Measurements from ENCODE around the gene CCDC17. TPM values are rescaled to one million over a fixed set of nuclear protein-coding genes. Genes with fewer than 3 reads are reported as not detected.

CCDC17 gene
- polyA plus RNA-seq, 3 donors: 4.4 TPM; not detected in 2

GRCh38 chr1:45583666-45584350, 40.0 kb downstream of the CCDC17 start, which contains the start of gene NASP:
Gene NASP, plus strand, starts transcription at chr1:45584041. Its CDS starts 106 bp downstream, at chr1:45584147.
- Histone ChIP-seq H3K4me2 (replicated peaks; ENCODE audit: extremely low read depth, low read length, poor library complexity, severe bottlenecking) (peak within 1 kb of the TSS; percentile 94), H3K4me3 (replicated peaks in 1 of 3; ENCODE audit: low read depth in 2 of 3, low read length in 3 of 3) (peak within 1 kb of the TSS; percentile 74 to 99 (median 97)), H3K9ac (ENCODE audit: insufficient read depth, low read length, poor library complexity, severe bottlenecking) (peak within 1 kb of the TSS; percentile 83), H3K27ac (ENCODE audit: low read depth in 1 of 2, low read length in 2 of 2) (peak within 1 kb of the TSS; percentile 83 to 84), H4K20me1 (ENCODE audit: insufficient read depth, low read length) (peaks cover 29% of the 10 kb centered on the region), H3K9me3 (replicated peaks in 1 of 2; ENCODE audit: control insufficient read depth in 1 of 2, insufficient read depth in 1 of 2, low read length in 2 of 2) (no peaks in the 10 kb centered on the region), H2AFZ (ENCODE audit: insufficient read depth, low read depth, low read length, poor library complexity, severe bottlenecking) (peak within 1 kb of the TSS; percentile 97), H3K79me2 (ENCODE audit: insufficient read depth, low read length) (peaks cover 50% of the 10 kb centered on the region), H3K27me3 (ENCODE audit: control insufficient read depth in 2 of 2, insufficient read depth in 2 of 2, low read length in 2 of 2) (no peaks in the 10 kb centered on the region), H3K4me1 (ENCODE audit: control insufficient read depth in 1 of 2, insufficient read depth in 2 of 2, low read length in 2 of 2) (peaks cover 40 to 42% of the 10 kb centered on the region in 2 donors), H3K36me3 (replicated peaks in 1 of 2; ENCODE audit: control insufficient read depth in 1 of 2, insufficient read depth in 2 of 2, low read length in 2 of 2) (no peaks in the 10 kb centered on the region)
- H3K27me3 Mint-ChIP-seq (ENCODE audit: low read depth in 3 of 3): peaks cover 0 to 2% (median 0%) of the 10 kb centered on the region in 3 donors
- TF ChIP-seq, protein P1, sequence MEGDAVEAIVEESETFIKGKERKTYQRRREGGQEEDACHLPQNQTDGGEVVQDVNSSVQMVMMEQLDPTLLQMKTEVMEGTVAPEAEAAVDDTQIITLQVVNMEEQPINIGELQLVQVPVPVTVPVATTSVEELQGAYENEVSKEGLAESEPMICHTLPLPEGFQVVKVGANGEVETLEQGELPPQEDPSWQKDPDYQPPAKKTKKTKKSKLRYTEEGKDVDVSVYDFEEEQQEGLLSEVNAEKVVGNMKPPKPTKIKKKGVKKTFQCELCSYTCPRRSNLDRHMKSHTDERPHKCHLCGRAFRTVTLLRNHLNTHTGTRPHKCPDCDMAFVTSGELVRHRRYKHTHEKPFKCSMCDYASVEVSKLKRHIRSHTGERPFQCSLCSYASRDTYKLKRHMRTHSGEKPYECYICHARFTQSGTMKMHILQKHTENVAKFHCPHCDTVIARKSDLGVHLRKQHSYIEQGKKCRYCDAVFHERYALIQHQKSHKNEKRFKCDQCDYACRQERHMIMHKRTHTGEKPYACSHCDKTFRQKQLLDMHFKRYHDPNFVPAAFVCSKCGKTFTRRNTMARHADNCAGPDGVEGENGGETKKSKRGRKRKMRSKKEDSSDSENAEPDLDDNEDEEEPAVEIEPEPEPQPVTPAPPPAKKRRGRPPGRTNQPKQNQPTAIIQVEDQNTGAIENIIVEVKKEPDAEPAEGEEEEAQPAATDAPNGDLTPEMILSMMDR (IDR thresholded peaks at IDR 0.05): no peak
- H3K36me3 Mint-ChIP-seq: peaks cover 0 to 3% of the 10 kb centered on the region in 2 donors
- H3K27ac Mint-ChIP-seq: peak within 1 kb of the TSS; percentile 94 to 98 (median 97)
- H3K4me1 Mint-ChIP-seq: peaks cover 39% of the 10 kb centered on the region
- intact Hi-C loops (cut with micrococcal nuclease): loop anchor here (5.0 to 10.0 kb wide), 3 partner anchors 101 to 569 kb away; partner anchors contain the start of genes GPBP1L1 (in 2 of the 2), TMEM69 (in 2 of the 2), HECTD3 (in 1 of the 2) and UROD (in 1 of the 2)
- DNase-seq: peak; percentile 72 to 77 (median 75)
- peak within 1 kb of the TSS; percentile 98 to 99 for H3K4me3 Mint-ChIP-seq
- 0% methylated on average over 40 of the region's 41 CpGs for WGBS (ENCODE audit: insufficient coverage)
- H3K9me3 Mint-ChIP-seq: peaks cover 0 to 7% (median 0%) of the 10 kb centered on the region in 7 donors

GRCh38 chr1:45583264-45583665, 40.6 kb downstream of the CCDC17 start:
- Histone ChIP-seq H3K4me1 (ENCODE audit: control insufficient read depth in 1 of 2, insufficient read depth in 2 of 2, low read length in 2 of 2) (peaks cover 40 to 42% of the 10 kb centered on the region in 2 donors), H3K4me3 (replicated peaks in 1 of 3; ENCODE audit: low read depth in 2 of 3, low read length in 3 of 3) (peak overlapping the region; percentile 74 to 99 (median 97)), H3K79me2 (ENCODE audit: insufficient read depth, low read length) (peaks cover 44% of the 10 kb centered on the region), H3K4me2 (replicated peaks; ENCODE audit: extremely low read depth, low read length, poor library complexity, severe bottlenecking) (peak overlapping the region; percentile 94), H3K27me3 (ENCODE audit: control insufficient read depth in 2 of 2, insufficient read depth in 2 of 2, low read length in 2 of 2) (no peaks in the 10 kb centered on the region), H3K27ac (ENCODE audit: low read depth in 1 of 2, low read length in 2 of 2) (peak overlapping the region; percentile 83 to 84), H3K36me3 (replicated peaks in 1 of 2; ENCODE audit: control insufficient read depth in 1 of 2, insufficient read depth in 2 of 2, low read length in 2 of 2) (no peaks in the 10 kb centered on the region), H3K9me3 (replicated peaks in 1 of 2; ENCODE audit: control insufficient read depth in 1 of 2, insufficient read depth in 1 of 2, low read length in 2 of 2) (no peaks in the 10 kb centered on the region), H4K20me1 (ENCODE audit: insufficient read depth, low read length) (peaks cover 29% of the 10 kb centered on the region), H3K9ac (ENCODE audit: insufficient read depth, low read length, poor library complexity, severe bottlenecking) (peak overlapping the region; percentile 83), H2AFZ (ENCODE audit: insufficient read depth, low read depth, low read length, poor library complexity, severe bottlenecking) (peak overlapping the region; percentile 97)
- Mint-ChIP-seq H3K27me3 (ENCODE audit: low read depth in 3 of 3) (peaks cover 0 to 2% (median 0%) of the 10 kb centered on the region in 3 donors), H3K27ac (peak overlapping the region; percentile 94 to 98 (median 97)), H3K4me1 (peaks cover 39% of the 10 kb centered on the region), H3K9me3 (peaks cover 0 to 7% (median 0%) of the 10 kb centered on the region in 7 donors), H3K36me3 (no peaks in the 10 kb centered on the region), H3K4me3 (peak overlapping the region; percentile 98 to 99)
- WGBS (ENCODE audit: insufficient coverage): 0% methylated on average over 17 of the region's 19 CpGs
- TF ChIP-seq, protein P1 (IDR thresholded peaks at IDR 0.05): no peak
- intact Hi-C loops (cut with micrococcal nuclease): loop anchor here (5.0 to 10.0 kb wide), 3 partner anchors 102 to 568 kb away; partner anchors contain the start of genes GPBP1L1 (in 2 of the 2), TMEM69 (in 2 of the 2), HECTD3 (in 1 of the 2) and UROD (in 1 of the 2)
- peak; percentile 97 to 99 (median 97) for DNase-seq

Measured in CD14-positive monocyte (primary cell).